ENCODE results near the gene KCP. TPM values are rescaled to one million over a fixed set of nuclear protein-coding genes. Genes with fewer than 3 reads are reported as not detected.

Gene KCP
- total RNA-seq, 1 experiment from 2014 or later: 9.9 TPM

GRCh38 chr7:128852537-128853254 is 57.8 kb downstream of the KCP start:
- POLR2A ChIA-PET (ENCODE audit: unreplicated experiment): no interaction called here

GRCh38 chr7:128849804-128850490 is 60.6 kb downstream of the KCP start:
- H3K27ac ChIP-seq: no peak overlapping the region
- no peak for DNase-seq
- H3K9me2 ChIP-seq (ENCODE audit: insufficient read depth): no peaks in the 10 kb centered on the region
- H3K4me3 ChIP-seq: no peak overlapping the region
- H3K36me3 ChIP-seq (ENCODE audit: low read depth): no peaks in the 10 kb centered on the region
- no peak overlapping the region for H3K4me2 ChIP-seq
- TF ChIP-seq CTCF (conservative IDR thresholded peaks at IDR 0.05): no peak
- TF ChIP-seq EZH2 (IDR thresholded peaks at IDR 0.05; ENCODE audit: low read depth): no peak
- H4K20me1 ChIP-seq (ENCODE audit: insufficient read depth): no peaks in the 10 kb centered on the region
- CTCF ChIA-PET: no interaction called here
- no peak overlapping the region for H2AFZ ChIP-seq
- intact Hi-C loops (cut with micrococcal nuclease; ENCODE audit: unreplicated experiment): no loop called here
- no peaks in the 10 kb centered on the region for H3K4me1 ChIP-seq (replicated peaks; ENCODE audit: insufficient read depth)
- H3F3A ChIP-seq (ENCODE audit: insufficient read depth, low read depth): no peaks in the 10 kb centered on the region
- no peaks in the 10 kb centered on the region for H3K9me3 ChIP-seq (ENCODE audit: insufficient read depth, low read depth)
- no TSS peak for BruUV-seq (replicated peaks)
- POLR2A ChIA-PET (ENCODE audit: unreplicated experiment): no interaction called here
- H3K79me2 ChIP-seq (ENCODE audit: low read depth): no peaks in the 10 kb centered on the region
- no peaks in the 10 kb centered on the region for H3K27me3 ChIP-seq (ENCODE audit: insufficient read depth, low read depth)

More at GRCh38 chr7:128852537-128853254, 57.8 kb downstream of the KCP start:
- H3K4me1 ChIP-seq (replicated peaks; ENCODE audit: insufficient read depth): no peaks in the 10 kb centered on the region
- H3K27me3 ChIP-seq (ENCODE audit: insufficient read depth, low read depth): no peaks in the 10 kb centered on the region
- no peaks in the 10 kb centered on the region for H3K9me3 ChIP-seq (ENCODE audit: insufficient read depth, low read depth)
- intact Hi-C loops (cut with micrococcal nuclease; ENCODE audit: unreplicated experiment): no loop called here
- no peak overlapping the region for H3K4me3 ChIP-seq
- no peaks in the 10 kb centered on the region for H3K79me2 ChIP-seq (ENCODE audit: low read depth)
- no peak for TF ChIP-seq EZH2 (IDR thresholded peaks at IDR 0.05; ENCODE audit: low read depth)
- no peak for TF ChIP-seq CTCF (conservative IDR thresholded peaks at IDR 0.05)
- no peak overlapping the region for H2AFZ ChIP-seq
- CTCF ChIA-PET: no interaction called here
- H3F3A ChIP-seq (ENCODE audit: insufficient read depth, low read depth): no peaks in the 10 kb centered on the region
- no peak overlapping the region for H3K27ac ChIP-seq
- H4K20me1 ChIP-seq (ENCODE audit: insufficient read depth): no peaks in the 10 kb centered on the region
- no TSS peak for BruUV-seq (replicated peaks)
- H3K4me2 ChIP-seq: no peak overlapping the region
- no peak for DNase-seq
- H3K9me2 ChIP-seq (ENCODE audit: insufficient read depth): no peaks in the 10 kb centered on the region
- no peaks in the 10 kb centered on the region for H3K36me3 ChIP-seq (ENCODE audit: low read depth)

GRCh38 chr7:128849156-128849515 is 61.4 kb downstream of the KCP start:
- H4K20me1 ChIP-seq (ENCODE audit: insufficient read depth): no peaks in the 10 kb centered on the region
- H3K4me1 ChIP-seq (replicated peaks; ENCODE audit: insufficient read depth): no peaks in the 10 kb centered on the region
- no peak for DNase-seq
- H3K9me2 ChIP-seq (ENCODE audit: insufficient read depth): no peaks in the 10 kb centered on the region
- H2AFZ ChIP-seq: no peak overlapping the region
- no peak overlapping the region for H3K4me3 ChIP-seq
- no peaks in the 10 kb centered on the region for H3K36me3 ChIP-seq (ENCODE audit: low read depth)
- H3K9me3 ChIP-seq (ENCODE audit: insufficient read depth, low read depth): no peaks in the 10 kb centered on the region
- H3K79me2 ChIP-seq (ENCODE audit: low read depth): no peaks in the 10 kb centered on the region
- H3K27ac ChIP-seq: no peak overlapping the region
- no peaks in the 10 kb centered on the region for H3K27me3 ChIP-seq (ENCODE audit: insufficient read depth, low read depth)
- no peaks in the 10 kb centered on the region for H3F3A ChIP-seq (ENCODE audit: insufficient read depth, low read depth)
- no peak for TF ChIP-seq EZH2 (IDR thresholded peaks at IDR 0.05; ENCODE audit: low read depth)
- no peak for TF ChIP-seq CTCF (conservative IDR thresholded peaks at IDR 0.05)
- no TSS peak for BruUV-seq (replicated peaks)
- intact Hi-C loops (cut with micrococcal nuclease; ENCODE audit: unreplicated experiment): no loop called here
- no peak overlapping the region for H3K4me2 ChIP-seq
- ChIA-PET POLR2A (ENCODE audit: unreplicated experiment) (no interaction called here), CTCF (no interaction called here)

Measured in PC-9 (cell line).